ENCODE data around the gene CDC7. TPM values are rescaled to one million over a fixed set of nuclear protein-coding genes. Genes with fewer than 3 reads are reported as not detected.
A peak's percentile ranks its signal among the peaks of the same experiment; 100 is the strongest.

Gene CDC7
- total RNA-seq, 1 donor, result 6.5 TPM

DNA sequence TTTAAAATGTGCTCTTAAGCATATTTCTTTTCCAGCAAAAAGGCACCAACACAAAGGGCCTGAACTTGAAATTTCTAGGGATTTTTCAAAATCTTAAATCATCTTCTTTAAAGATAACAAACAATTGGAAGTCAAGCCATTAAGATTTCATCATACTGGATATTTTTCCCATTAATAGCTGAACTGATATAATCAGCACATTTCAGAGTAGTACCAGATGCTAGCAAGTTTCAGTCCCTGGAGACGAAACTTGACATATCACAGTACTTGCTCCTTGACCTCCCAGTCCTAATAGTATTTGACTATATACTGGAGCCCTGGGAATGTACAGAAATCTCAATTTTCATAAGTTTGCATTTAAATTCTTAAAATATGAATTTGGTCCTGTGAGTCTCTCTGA is 10.2 kb upstream of the CDC7 start:
- TF ChIP-seq, protein P1, sequence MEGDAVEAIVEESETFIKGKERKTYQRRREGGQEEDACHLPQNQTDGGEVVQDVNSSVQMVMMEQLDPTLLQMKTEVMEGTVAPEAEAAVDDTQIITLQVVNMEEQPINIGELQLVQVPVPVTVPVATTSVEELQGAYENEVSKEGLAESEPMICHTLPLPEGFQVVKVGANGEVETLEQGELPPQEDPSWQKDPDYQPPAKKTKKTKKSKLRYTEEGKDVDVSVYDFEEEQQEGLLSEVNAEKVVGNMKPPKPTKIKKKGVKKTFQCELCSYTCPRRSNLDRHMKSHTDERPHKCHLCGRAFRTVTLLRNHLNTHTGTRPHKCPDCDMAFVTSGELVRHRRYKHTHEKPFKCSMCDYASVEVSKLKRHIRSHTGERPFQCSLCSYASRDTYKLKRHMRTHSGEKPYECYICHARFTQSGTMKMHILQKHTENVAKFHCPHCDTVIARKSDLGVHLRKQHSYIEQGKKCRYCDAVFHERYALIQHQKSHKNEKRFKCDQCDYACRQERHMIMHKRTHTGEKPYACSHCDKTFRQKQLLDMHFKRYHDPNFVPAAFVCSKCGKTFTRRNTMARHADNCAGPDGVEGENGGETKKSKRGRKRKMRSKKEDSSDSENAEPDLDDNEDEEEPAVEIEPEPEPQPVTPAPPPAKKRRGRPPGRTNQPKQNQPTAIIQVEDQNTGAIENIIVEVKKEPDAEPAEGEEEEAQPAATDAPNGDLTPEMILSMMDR (IDR thresholded peaks at IDR 0.05; ENCODE audit: insufficient read depth, low read depth, low read length), result no peak
- no peak overlapping the region for H3K4me3 ChIP-seq (ENCODE audit: low read depth, low read length)
- DNase-seq (ENCODE audit: low read depth), result peak; percentile 21

DNA sequence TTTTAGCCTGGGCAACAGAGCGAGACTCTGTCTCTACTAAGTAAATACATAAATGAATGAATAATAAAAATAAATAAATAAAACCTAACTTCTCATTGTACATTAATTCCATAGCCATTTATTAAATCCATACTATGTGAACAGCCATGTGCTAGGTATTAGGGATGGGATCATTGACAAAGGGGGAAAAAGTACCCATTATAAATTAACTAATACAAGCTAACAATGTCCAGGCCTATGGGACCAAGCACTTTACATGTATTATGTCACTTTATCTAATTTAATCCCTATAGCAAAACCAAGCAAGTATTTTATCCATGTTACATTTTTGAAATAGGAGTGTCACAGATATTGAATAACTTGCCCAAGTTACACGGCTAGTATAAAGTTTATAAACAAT is 2.6 kb upstream of the CDC7 start:
- no peak for DNase-seq (ENCODE audit: low read depth)
- no peak overlapping the region for H3K4me3 ChIP-seq (ENCODE audit: low read depth, low read length)
- TF ChIP-seq, protein P1 (IDR thresholded peaks at IDR 0.05; ENCODE audit: insufficient read depth, low read depth, low read length), result no peak

DNA sequence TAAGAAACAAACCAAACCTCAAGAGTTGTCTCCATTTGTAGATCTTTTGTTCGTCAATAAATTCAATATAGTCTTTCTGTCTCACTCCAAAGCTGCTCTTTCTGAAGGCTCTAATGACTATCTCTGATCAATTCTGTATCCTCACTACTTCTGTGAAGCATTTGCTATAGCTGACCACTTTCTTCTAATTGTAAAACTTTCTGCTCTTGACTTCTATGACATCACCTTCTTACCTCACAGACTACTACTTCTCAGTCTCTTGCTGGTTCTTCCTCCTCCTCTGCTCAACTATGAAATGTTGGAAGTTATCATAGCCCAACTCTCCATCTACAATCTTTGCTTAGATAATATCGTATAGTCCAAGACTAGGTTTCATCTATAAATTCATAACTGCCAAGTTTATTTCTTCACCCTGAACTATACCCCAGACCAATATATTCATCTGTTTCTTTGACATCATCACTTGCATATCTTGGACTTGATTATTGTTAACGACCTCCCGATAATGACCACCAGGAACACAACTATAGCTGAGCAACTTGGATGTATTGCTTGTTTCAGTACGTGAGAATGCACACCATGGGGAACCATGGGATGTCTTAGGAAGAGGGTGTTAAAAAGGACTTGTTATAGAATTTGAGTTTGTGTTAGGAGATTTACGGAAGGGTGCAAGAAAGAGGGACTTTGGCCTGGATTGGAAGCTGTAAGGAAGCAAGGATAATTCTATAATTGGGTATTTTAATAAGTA is 2.0 kb upstream of the CDC7 start:
- TF ChIP-seq, protein P1 (IDR thresholded peaks at IDR 0.05; ENCODE audit: insufficient read depth, low read depth, low read length), result no peak
- no peak overlapping the region for H3K4me3 ChIP-seq (ENCODE audit: low read depth, low read length)
- DNase-seq (ENCODE audit: low read depth), result no peak

DNA sequence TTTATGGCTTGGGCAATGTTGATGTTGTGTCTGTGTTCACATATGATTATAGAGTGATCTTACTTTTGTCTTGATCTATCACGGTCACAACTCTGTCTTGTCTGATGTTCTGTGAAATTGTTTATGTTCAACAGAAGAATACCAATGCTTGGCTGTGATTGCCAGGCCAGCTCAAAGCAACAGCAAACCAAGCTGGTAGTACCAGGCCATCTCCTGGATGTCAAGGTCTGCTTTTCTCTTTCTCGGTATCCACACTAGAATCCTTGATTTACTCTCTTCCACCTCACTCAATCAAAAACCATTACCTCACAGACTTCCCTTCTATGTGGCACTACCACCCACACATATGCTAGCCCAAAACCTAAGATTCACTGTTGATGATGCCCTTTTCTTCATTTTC is 1.3 kb upstream of the CDC7 start:
- DNase-seq (ENCODE audit: low read depth), result no peak
- no peak overlapping the region for H3K4me3 ChIP-seq (ENCODE audit: low read depth, low read length)
- TF ChIP-seq, protein P1 (IDR thresholded peaks at IDR 0.05; ENCODE audit: insufficient read depth, low read depth, low read length), result no peak

DNA sequence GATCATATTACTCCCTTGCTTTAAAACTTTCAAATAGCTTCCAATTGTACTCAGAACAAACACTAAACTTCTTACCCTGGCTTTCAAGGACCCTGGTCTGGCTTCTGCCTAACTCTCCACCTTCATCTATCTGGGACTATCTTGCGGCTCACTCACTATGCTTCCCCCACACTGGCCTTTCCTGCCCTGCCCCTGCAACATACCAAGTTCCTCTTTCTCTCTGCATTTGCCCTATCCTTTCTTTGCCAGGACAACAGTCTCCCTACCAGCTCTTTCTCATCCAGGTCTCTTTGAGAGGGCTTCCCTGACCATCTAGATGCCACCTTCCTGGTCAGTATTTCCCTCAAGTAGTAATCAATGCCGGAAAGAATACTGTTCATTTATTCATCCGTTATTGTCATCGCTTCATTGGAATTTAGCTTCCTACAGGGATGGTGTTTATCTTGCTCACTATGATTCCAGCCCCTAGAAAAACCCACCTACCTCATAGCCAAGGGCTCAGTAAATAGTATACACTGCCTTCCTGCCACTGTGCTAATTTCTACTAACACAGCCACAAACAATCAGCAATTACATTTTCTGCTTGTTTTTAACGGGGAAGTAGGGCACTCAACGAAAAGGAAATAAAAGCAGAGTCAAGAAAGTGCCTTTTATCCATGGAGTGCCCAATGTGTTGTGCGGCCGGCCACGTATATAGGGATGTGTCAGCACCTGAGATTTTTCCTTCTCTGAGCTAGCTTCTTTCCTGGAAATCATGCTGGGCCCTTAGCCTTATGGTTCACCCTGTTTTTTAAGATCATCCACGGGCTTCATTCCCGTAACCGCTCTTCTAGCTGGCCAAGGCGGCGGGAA is 521 bp upstream of the CDC7 start:
- TF ChIP-seq, protein P1 (IDR thresholded peaks at IDR 0.05; ENCODE audit: insufficient read depth, low read depth, low read length), result no peak
- peak overlapping the region; percentile 90 for H3K4me3 ChIP-seq (ENCODE audit: low read depth, low read length)
- no peak for DNase-seq (ENCODE audit: low read depth)

DNA sequence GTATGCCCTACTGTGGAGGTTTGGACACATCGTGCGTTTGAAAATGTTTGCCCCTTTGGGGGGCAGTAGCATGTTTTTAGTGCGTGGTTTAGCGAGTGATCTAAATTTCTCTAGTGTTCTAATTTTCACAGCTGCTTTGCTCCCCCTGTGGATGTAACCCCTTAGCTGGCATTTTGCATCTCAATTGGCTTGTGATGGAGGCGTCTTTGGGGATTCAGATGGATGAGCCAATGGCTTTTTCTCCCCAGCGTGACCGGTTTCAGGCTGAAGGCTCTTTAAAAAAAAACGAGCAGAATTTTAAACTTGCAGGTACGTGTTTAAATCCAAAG is 836 bp downstream of the CDC7 start:
- no peak for DNase-seq (ENCODE audit: low read depth)
- TF ChIP-seq, protein P1 (IDR thresholded peaks at IDR 0.05; ENCODE audit: insufficient read depth, low read depth, low read length), result no peak
- peak overlapping the region; percentile 90 for H3K4me3 ChIP-seq (ENCODE audit: low read depth, low read length)

Measured in fibroblast of villous mesenchyme (primary cell).